ENCODE results near the gene BCL7C.

The BCL7C gene

GRCh38 chr16:30922420-30922959 lies 28.6 kb upstream of the BCL7C start:
- DNase-seq: peak; percentile 99

- DNase-seq: peak; percentile 87
Measured at GRCh38 chr16:30921748-30922419, 28.0 kb upstream of the BCL7C start.

DNA sequence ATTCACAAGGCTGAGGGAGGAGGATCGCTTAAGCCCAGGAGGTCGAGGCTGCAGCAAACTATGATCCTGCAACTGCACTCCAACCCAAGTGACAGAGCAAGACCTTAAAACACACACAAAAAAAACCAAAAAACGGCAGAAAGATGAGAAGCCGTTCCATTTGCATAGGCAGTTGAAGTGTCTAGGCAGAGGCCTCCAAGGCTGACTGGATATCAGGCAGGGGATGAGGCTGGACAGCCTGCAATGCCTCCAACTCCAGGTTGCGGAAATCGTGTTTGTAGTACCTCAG lies 27.5 kb upstream of the BCL7C start:
- DNase-seq: no peak

DNA sequence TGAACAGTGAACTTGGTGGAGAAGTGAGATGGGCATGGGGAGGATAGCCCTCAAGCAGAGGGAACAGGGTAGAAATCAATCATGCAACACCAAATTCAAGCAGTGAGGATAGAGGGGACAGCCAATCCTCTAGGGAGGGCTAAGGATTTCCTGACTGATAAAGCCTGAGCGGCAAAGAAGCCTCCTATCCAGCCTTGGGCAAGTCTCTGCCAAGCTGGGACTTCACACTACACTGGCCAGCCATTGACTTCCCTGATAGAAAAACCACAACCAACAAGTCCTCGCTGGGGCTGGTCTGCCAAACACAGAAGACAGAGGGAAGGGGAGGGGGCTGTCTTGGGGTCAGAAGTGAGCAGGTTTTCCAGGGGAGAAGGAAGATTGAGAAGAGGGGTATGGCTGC lies 27.0 kb upstream of the BCL7C start:
- DNase-seq: no peak

- DNase-seq: no peak
Measured at GRCh38 chr16:30918614-30919013, 24.7 kb upstream of the BCL7C start.

GRCh38 chr16:30914830-30915229 lies 21.0 kb upstream of the BCL7C start:
- no peak for DNase-seq

GRCh38 chr16:30912794-30913412 lies 19.0 kb upstream of the BCL7C start:
- no peak for DNase-seq

- DNase-seq: no peak
Measured at GRCh38 chr16:30910427-30911029, 16.7 kb upstream of the BCL7C start.

- no peak for DNase-seq
Measured at GRCh38 chr16:30907064-30907463, 13.2 kb upstream of the BCL7C start.

DNA sequence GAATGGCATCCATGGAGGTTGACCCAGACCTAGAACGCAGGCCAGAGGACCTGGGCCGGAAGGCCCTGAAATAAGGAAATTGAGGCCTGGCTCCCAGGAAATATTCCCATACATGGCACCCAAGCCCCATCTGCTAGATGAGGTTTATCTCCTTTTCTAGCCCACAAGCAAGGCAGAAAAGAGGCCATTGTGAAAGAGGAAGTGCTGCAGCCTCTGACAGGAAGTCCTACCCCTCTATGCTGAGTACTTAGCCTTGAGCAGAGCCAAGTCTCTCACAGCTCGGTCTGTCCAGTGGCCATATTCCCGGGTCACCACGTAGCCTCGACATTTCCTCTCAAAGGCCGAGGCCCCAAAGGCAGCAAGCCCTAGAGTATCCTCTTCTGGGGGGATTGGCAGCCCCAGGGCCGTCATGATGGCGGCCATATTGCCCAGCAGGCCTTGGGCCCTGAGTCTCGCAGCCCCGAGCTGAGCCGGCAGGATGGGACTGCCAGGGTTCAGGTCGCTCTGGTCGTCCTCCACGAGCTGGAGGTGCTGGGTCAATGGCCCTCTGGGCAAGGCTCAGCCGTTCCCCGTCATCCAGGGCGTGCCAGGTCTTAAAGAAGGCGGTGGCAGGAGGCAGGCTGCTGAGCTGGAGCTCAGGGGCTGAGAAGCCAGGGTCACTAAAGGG lies 10.4 kb upstream of the BCL7C start:
- no peak for DNase-seq

DNA sequence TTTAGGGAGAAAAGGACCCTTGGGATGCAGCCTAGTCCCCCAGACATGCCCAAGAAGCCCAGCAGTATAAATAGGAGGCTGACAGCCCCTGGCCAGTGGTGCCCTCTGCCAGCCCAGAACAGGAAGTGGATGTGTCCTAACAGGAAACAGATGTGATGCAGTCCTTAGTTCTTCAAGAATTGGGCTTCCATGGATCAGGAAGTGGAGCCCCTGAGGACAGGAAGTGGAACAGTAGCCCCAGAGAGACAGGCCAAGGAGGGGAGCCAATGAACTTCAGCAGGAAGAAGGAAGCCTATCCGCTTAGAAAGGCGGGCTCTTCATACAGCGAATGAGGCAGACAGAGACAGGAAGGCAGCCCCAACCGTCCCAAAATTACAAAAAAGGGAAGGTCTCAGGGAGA lies 9.7 kb upstream of the BCL7C start:
- no peak for DNase-seq

DNA sequence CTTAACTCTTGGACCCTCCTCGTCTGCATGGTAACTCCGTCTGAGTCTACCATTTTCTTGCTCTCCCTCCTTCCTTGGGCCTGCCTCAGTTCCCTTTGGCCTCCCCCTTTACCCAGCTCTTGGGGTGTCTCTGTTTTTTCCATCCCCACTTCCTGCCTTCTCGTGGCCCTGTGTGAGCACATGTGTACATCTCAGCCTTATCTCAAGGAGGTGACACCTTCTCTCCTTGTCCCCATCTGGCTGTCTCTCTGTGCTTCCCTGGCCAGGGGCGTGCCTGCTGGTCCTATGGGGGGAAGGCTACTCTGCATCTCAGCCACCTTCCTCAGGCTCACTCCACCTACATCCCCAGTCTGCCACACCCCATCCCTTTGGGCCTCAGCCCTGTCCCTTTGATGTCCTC lies 9.1 kb upstream of the BCL7C start:
- no peak for DNase-seq

- no peak for DNase-seq
Measured at GRCh38 chr16:30902029-30902972, 8.4 kb upstream of the BCL7C start.

DNA sequence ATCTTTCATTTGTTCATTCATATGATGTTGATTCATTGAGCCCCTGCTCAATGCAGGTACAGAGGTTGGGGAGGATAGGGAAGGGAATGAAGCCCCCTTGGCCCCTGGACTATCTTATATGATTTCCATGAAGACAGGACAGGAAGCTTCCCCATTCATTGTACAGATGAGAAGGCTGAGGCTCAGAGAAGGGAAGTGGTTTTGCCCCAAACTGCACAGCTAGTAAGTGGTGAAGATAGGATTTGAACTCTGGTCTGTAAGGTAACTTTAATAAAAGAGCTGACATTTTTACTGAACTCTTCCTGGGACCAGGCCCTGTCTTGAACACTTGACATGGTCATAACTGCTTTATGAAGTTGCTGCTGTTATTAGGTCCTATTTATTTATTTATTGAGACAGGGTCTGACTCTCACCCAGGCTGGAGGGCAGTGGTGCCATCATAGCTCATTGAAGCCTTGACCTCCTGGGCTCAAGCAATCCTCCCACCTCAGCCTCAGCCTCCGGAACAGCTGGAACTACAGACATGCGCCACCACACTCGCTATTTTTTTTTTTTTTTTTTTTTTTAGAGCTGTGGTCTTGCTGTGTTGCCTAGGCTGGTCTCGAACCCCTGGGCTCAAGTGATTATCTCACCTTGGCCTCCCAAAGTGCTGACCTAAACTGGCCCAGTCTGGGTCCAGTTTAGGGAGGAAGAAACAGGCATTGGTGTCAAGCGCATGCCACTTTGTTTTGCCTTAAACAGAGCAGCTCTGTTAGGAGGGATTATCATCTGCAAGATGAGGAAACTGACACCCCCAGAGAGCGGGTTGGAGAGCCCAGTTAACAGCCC lies 7.5 kb upstream of the BCL7C start:
- DNase-seq: no peak

GRCh38 chr16:30900588-30900987 lies 6.7 kb upstream of the BCL7C start:
- DNase-seq: no peak

- no peak for DNase-seq
Measured at GRCh38 chr16:30899794-30900193, 5.9 kb upstream of the BCL7C start.

- peak; percentile 65 for DNase-seq
Measured at GRCh38 chr16:30896889-30897733, 3.2 kb upstream of the BCL7C start.

DNA sequence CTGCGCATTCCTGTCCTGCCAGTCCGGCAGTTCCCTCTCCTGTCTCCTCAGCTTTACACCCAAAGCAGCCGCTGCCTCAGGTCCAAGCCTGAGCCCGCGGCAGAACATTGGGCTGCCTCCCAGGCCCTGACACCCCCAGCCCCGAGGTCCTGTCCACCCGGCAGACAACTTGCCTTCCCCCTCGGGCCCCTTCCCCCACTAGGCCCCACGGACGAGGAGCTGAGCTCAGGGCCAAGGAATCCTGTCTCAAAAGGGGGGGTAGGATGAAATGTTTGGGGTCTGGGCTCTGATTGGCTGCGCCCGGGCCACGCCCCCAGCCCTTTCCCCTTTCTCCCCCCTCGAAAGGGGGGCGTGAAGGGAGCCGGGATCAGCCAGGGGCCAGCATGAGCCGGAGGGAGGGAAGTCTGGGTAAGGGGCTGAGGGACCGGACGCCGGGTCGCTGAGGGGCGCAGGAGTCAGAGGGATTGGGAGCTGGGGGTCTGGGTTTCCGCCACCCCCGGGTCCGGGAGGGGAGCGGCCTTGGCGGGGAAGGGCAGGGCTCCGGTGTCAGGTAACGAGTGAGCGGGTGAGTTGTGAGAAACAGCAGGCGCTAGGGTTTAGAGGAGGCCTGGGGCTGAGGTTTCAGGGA lies 2.5 kb upstream of the BCL7C start, which contains the start of gene CTF1:
Gene CTF1 (plus strand): TSS at position 354 of the 628 bp plus-strand sequence. CDS start 30 bp downstream, at position 384.
- no peak for DNase-seq

DNA sequence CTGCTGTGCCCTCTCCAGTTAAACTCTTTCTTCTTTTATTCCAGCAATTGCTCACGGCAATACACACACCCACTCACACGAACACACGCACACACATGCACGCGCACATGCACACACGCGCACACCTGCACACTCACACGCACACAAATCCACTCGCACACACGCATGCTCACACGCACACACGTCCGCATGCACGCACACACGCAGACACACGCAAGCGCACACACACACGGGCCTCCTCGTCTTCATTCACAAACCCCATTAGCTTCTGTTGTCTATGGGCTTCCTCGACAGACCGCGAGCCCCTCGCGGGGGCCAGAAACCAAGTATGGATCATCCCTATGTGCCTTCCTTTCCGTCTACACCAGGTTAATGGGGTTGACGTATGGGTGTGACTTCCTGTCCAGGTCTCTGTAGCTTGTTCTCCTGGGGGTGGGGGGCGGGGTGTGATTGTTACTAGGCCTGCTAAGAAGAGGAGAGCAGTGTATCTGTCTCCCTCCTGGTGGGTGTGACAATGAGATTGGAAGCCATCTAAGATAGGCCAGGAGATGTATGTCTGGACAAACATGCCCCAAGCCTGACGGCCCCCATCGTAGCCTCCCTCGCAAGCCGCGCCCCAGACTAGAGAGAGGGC lies 1.9 kb upstream of the BCL7C start:
- DNase-seq: no peak

Data from activated T-cell treated with anti-CD3 and anti-CD28 coated beads for 4 hours (primary cell).